K562 (cell line): ENCODE results near the gene DYSF.

Experiments used
- ATF6 ChIP-seq: sonication (generic); formaldehyde crosslinking; IDR thresholded peaks from 2 replicates; pipeline ENCODE4 v1.4.0; 2020; ENCODE audit warnings: mild to moderate bottlenecking, missing genetic modification reagents
- CTCF ChIP-seq, 3 experiments: IDR thresholded peaks in 2 of 3; conservative IDR thresholded peaks in 1 of 3; 2 replicates each; pipeline ENCODE4 v1.5.1; 2011 to 2012; ENCODE audit warnings: low read length in 3 of 3, mild to moderate bottlenecking in 3 of 3, control low read depth in 2 of 3, improper control_type of control experiment in 1 of 3, inconsistent platforms in 1 of 3, low read depth in 1 of 3, mixed read lengths in 1 of 3, moderate library complexity in 1 of 3; ENCODE audit not compliant: insufficient read depth in 2 of 3
- DEAF1 ChIP-seq: fragments of 450-650 bp; formaldehyde crosslinking; IDR thresholded peaks from 2 replicates; pipeline ENCODE4 v1.4.0; 2020; ENCODE audit warnings: mild to moderate bottlenecking, moderate library complexity
- FOS ChIP-seq: IDR thresholded peaks from 3 replicates; pipeline ENCODE4 v1.6.1; 2011; ENCODE audit not compliant: insufficient read length; ENCODE audit errors: extremely low read depth
- IRF9 ChIP-seq: fragments of 450-650 bp; IDR thresholded peaks from 2 replicates; pipeline ENCODE4 v1.6.1; 2016; ENCODE audit warnings: missing biosample characterization, missing genetic modification characterization
- KHSRP ChIP-seq: fragments of 450-650 bp; IDR thresholded peaks from 2 replicates; pipeline ENCODE4 v1.6.1; 2017
- MAX ChIP-seq: sonication (generic); formaldehyde crosslinking; IDR thresholded peaks from 2 replicates; pipeline ENCODE4 v1.9.0; 2022; ENCODE audit warnings: mild to moderate bottlenecking, missing genetic modification reagents
- MTF1 ChIP-seq: fragments of 250-450 bp; sonication (Bioruptor Pico); IDR thresholded peaks from 2 replicates; pipeline ENCODE4 v1.9.0; 2021; ENCODE audit warnings: moderate library complexity, mild to moderate bottlenecking, inconsistent platforms, borderline replicate concordance
- POLR2A ChIP-seq: fragments of 450-650 bp; conservative IDR thresholded peaks from 2 replicates; pipeline ENCODE4 v1.6.1; 2016
- RAD21 ChIP-seq, 2 experiments: fragments of 250-450 bp in 1 of 2; fragments of 450-650 bp in 1 of 2; sonication (Bioruptor Pico) in 1 of 2; formaldehyde crosslinking in 1 of 2; IDR thresholded peaks in 1 of 2; conservative IDR thresholded peaks in 1 of 2; 2 replicates each; pipeline versions ENCODE4 v1.4.0 to v1.8.0; 2020 to 2022; ENCODE audit warnings: mild to moderate bottlenecking in 2 of 2, moderate library complexity in 1 of 2
- REST ChIP-seq, 2 experiments: fragments of 450-650 bp; formaldehyde crosslinking in 1 of 2; IDR thresholded peaks; 2 replicates each; pipeline versions ENCODE4 v1.4.0 to v1.6.1; 2014 to 2020; ENCODE audit warnings: mild to moderate bottlenecking in 2 of 2, borderline replicate concordance in 1 of 2, low read depth in 1 of 2
- SMARCC2 ChIP-seq: fragments of 450-650 bp; IDR thresholded peaks from 2 replicates; pipeline ENCODE4 v1.6.1; 2017; ENCODE audit warnings: antibody characterized with exemption, moderate library complexity, mild to moderate bottlenecking, low read depth
- ZBTB49 ChIP-seq: sonication (generic); formaldehyde crosslinking; IDR thresholded peaks from 2 replicates; pipeline ENCODE4 v1.8.0; 2022; ENCODE audit warnings: missing genetic modification reagents, mild to moderate bottlenecking, borderline replicate concordance
- ZNF584 ChIP-seq: fragments of 200-800 bp; sonication (Bioruptor generic); IDR thresholded peaks from 2 replicates; pipeline ENCODE4 v1.6.1; 2016; ENCODE audit warnings: low read depth, mild to moderate bottlenecking, missing genetic modification characterization, missing compliant biosample characterization

GRCh38 chr2:71640489-71640888 is 187.1 kb downstream of the DYSF start:
- TF ChIP-seq MTF1 (CRISPR knock-in tag): no peak
- TF ChIP-seq POLR2A: no peak
- TF ChIP-seq CTCF (IDR thresholded peaks at IDR 0.05 in 2 of 3, conservative IDR thresholded peaks at IDR 0.05 in 1 of 3; ENCODE audit: insufficient read depth in 2 of 3, low read depth in 1 of 3, low read length in 3 of 3): no peak
- TF ChIP-seq ZBTB49 (CRISPR knock-in tag): no peak
- no peak for TF ChIP-seq RAD21 (CRISPR knock-in tag; conservative IDR thresholded peaks at IDR 0.05 in 1 of 2, IDR thresholded peaks at IDR 0.05 in 1 of 2)
- TF ChIP-seq SMARCC2: no peak
- no peak for TF ChIP-seq DEAF1 (CRISPR knock-in tag)
- TF ChIP-seq ZNF584 (CRISPR knock-in tag): no peak
- TF ChIP-seq KHSRP: no peak
- no peak for TF ChIP-seq MAX (CRISPR knock-in tag)
- no peak for TF ChIP-seq REST (IDR thresholded peaks at IDR 0.05; ENCODE audit: borderline replicate concordance)
- TF ChIP-seq REST (CRISPR knock-in tag; IDR thresholded peaks at IDR 0.05; ENCODE audit: low read depth): no peak
- TF ChIP-seq FOS: no peak
- no peak for TF ChIP-seq ATF6 (CRISPR knock-in tag)
- TF ChIP-seq IRF9 (tag): no peak
